OCI-LY3 (cell line): ENCODE results near the gene BRSK1.
"Not testable (repeated sequence)": the region's sequence is repeated elsewhere in the genome, so short reads cannot be mapped to it uniquely, and the experiment has no call there.

ENCODE experiments used
- H2AFZ ChIP-seq: fragments of 200-600, 300-600 bp; shearing (Covaris generic); 2 replicates; pipeline ENCODE4 v1.6.0; 2014; ENCODE audit warnings: antibody characterized with exemption, low read depth, low read length
- H3K27ac ChIP-seq: fragments of 200-600, 300-600 bp; sonication (generic); 2 replicates; pipeline ENCODE4 v1.5.1; 2014; ENCODE audit warnings: mild to moderate bottlenecking, low read length, moderate library complexity, mixed read lengths
- H3K27me3 ChIP-seq: fragments of 200-600, 300-600 bp; sonication (generic); 2 replicates; pipeline ENCODE4 v1.6.1; 2014; ENCODE audit warnings: low read depth, low read length, mixed read lengths
- H3K36me3 ChIP-seq: fragments of 200-600, 300-600 bp; sonication (generic); replicated peaks from 2 replicates; pipeline ENCODE3; 2014; ENCODE audit warnings: low read depth, low read length, mixed read lengths
- H3K4me1 ChIP-seq: fragments of 300-600, 200-600 bp; sonication (generic); 2 replicates; pipeline ENCODE4 v1.6.1; 2014; ENCODE audit warnings: low read length, mixed read lengths
- H3K4me2 ChIP-seq: fragments of 200-600, 300-600 bp; sonication (generic); 2 replicates; pipeline ENCODE4 v1.6.1; 2014; ENCODE audit warnings: low read length, mixed read lengths
- H3K4me3 ChIP-seq: fragments of 300-600, 200-600 bp; sonication (generic); 2 replicates; pipeline ENCODE4 v1.5.1; 2014; ENCODE audit warnings: antibody characterized with exemption, mild to moderate bottlenecking, low read length, moderate library complexity
- H3K79me2 ChIP-seq: fragments of 300-600, 200-600 bp; shearing (Covaris generic); 2 replicates; pipeline ENCODE4 v1.6.1; 2014; ENCODE audit warnings: mild to moderate bottlenecking, low read length, mixed read lengths
- H3K9ac ChIP-seq: fragments of 300-600, 200-600 bp; shearing (Covaris generic); 2 replicates; pipeline ENCODE4 v1.6.0; 2014; ENCODE audit warnings: mild to moderate bottlenecking, low read length, moderate library complexity
- H3K9me3 ChIP-seq: fragments of 200-600, 300-600 bp; shearing (Covaris generic); 2 replicates; pipeline ENCODE4 v1.6.1; 2014; ENCODE audit warnings: low read length, mixed read lengths; ENCODE audit not compliant: insufficient read depth
- H4K20me1 ChIP-seq: fragments of 200-600, 300-600 bp; sonication (generic); 2 replicates; pipeline ENCODE4 v1.6.1; 2016; ENCODE audit warnings: low read length, mixed read lengths; ENCODE audit not compliant: insufficient read depth
- EZH2phosphoT487 ChIP-seq: fragments of 200-600 bp; shearing (Covaris generic); IDR thresholded peaks from 2 replicates; pipeline ENCODE4 v1.6.1; 2018; ENCODE audit warnings: antibody characterized with exemption, mixed run types, low read depth
- TF ChIP-seq, protein P1 (sequence below): fragments of 200-600, 300-600 bp; sonication (generic); IDR thresholded peaks from 2 replicates; pipeline ENCODE4 v1.5.1; 2014; ENCODE audit warnings: antibody characterized with exemption, low read length, low read depth

BRSK1 gene

DNA sequence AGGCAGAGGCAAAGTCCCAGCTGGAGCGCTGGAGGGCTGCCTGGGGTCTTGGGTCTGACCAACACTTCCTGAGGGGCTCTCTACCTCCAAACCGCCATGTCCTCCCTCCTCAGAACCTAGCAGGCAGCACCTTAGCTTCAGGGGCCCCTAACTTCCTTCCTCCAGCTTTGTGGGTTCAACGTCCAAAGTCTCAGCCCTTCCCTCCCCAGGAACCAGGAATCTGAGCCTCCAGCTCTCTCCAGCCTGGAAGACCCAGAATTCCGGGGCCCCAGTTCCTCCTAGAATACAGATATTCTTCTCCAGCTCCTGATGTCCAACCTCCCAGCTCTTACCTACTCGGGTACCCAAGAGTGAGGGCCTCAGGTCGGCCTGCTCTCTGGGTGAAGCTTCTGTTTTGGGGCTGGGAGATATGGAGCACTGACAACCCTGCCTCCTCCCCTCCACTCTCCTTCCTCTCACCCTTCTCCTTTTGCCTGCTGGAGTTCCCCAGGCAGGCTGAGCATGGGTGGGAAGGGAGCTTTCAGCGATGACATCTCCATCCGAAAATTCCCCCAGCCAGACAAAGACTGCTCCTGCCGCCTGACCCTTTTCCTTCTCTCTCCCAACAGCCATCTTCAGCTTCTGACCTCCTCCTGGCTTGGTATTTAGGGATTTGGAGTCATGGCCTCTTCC, 37.8 kb downstream of the BRSK1 start:
- Histone ChIP-seq H3K79me2 (no peaks in the 10 kb centered on the region), H3K9ac (no peak overlapping the region), H3K36me3 (no peaks in the 10 kb centered on the region), H4K20me1 (no peaks in the 10 kb centered on the region), H2AFZ (no peak overlapping the region), H3K27me3 (no peaks in the 10 kb centered on the region), H3K27ac (no peak overlapping the region), H3K4me2 (no peak overlapping the region), H3K4me1 (peaks cover 6% of the 10 kb centered on the region; the same call in 1 of the 2 replicates), H3K9me3 (no peaks in the 10 kb centered on the region), H3K4me3 (no peak overlapping the region)
- TF ChIP-seq, protein P1, sequence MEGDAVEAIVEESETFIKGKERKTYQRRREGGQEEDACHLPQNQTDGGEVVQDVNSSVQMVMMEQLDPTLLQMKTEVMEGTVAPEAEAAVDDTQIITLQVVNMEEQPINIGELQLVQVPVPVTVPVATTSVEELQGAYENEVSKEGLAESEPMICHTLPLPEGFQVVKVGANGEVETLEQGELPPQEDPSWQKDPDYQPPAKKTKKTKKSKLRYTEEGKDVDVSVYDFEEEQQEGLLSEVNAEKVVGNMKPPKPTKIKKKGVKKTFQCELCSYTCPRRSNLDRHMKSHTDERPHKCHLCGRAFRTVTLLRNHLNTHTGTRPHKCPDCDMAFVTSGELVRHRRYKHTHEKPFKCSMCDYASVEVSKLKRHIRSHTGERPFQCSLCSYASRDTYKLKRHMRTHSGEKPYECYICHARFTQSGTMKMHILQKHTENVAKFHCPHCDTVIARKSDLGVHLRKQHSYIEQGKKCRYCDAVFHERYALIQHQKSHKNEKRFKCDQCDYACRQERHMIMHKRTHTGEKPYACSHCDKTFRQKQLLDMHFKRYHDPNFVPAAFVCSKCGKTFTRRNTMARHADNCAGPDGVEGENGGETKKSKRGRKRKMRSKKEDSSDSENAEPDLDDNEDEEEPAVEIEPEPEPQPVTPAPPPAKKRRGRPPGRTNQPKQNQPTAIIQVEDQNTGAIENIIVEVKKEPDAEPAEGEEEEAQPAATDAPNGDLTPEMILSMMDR = no peak
- TF ChIP-seq EZH2phosphoT487 = no peak

DNA sequence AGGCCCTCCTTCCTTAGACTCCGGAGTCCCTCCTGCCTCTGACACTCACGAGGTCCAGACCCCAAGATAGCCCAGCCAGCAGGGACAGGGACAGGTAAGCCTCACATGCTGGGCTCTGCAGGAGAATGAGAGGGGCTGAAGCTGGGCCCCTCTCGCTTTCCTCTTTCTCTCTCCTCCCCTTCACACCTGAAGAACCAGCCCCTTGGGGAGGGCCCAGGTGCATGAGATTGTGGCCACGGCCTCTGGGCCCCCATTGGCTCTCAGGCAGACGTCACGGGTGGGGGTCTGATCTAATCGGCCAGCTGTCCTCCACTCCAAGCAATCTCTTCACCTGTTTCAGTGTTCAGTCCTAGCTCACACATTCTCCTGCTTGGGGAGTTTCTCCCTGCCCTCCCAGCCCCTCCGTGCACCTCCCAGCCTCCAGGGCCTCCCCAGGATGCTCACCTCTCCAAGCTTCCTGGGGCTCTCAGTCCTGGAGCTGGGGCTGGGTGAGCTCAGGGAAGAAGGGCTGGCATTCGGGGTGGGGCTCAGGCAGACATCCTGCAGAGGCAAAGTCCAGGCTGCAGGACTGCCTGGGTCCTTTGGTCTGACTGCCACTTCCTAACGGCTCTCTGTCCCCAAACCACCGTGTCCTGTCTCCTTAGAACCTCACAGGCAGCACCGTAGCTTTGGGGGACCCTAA, 38.5 kb downstream of the BRSK1 start:
- H4K20me1 ChIP-seq = no peaks in the 10 kb centered on the region
- H3K27ac ChIP-seq = no peak overlapping the region
- no peak for TF ChIP-seq EZH2phosphoT487
- TF ChIP-seq, protein P1 = no peak
- H2AFZ ChIP-seq = no peak overlapping the region
- H3K4me1 ChIP-seq = peaks cover 6% of the 10 kb centered on the region; the same call in 1 of the 2 replicates
- H3K4me2 ChIP-seq = no peak overlapping the region
- no peaks in the 10 kb centered on the region for H3K79me2 ChIP-seq
- H3K27me3 ChIP-seq = no peaks in the 10 kb centered on the region
- no peak overlapping the region for H3K9ac ChIP-seq
- no peaks in the 10 kb centered on the region for H3K9me3 ChIP-seq
- no peaks in the 10 kb centered on the region for H3K36me3 ChIP-seq
- H3K4me3 ChIP-seq = no peak overlapping the region

DNA sequence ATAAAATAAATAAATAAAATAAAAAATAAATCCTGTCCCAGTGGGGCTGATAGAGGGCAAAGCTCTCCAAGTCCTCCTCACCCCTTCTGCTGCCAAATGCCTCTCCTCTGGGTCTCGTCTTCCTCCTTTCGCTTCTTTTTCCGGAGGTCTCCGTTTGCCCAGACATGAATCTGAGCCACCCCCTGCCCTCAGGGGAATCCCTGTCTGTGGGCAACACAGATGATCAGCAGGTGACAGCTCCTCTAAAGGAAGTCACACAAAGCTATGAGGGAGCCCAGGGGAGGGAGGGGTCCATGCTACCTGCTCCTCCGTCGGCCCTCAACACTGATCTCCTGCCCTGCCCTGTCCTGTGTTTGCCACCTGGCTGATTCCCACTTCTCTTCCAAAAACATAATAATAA, 40.9 kb downstream of the BRSK1 start:
- H3K27ac ChIP-seq = no peak overlapping the region
- H3K36me3 ChIP-seq = no peaks in the 10 kb centered on the region
- no peak overlapping the region for H3K4me3 ChIP-seq
- no peaks in the 10 kb centered on the region for H3K9me3 ChIP-seq
- no peak for TF ChIP-seq EZH2phosphoT487
- TF ChIP-seq, protein P1 = no peak
- H3K4me1 ChIP-seq = peaks cover 6% of the 10 kb centered on the region; the same call in 1 of the 2 replicates
- H2AFZ ChIP-seq = no peak overlapping the region
- H3K9ac ChIP-seq = no peak overlapping the region
- no peaks in the 10 kb centered on the region for H4K20me1 ChIP-seq
- no peaks in the 10 kb centered on the region for H3K27me3 ChIP-seq
- H3K79me2 ChIP-seq = no peaks in the 10 kb centered on the region
- no peak overlapping the region for H3K4me2 ChIP-seq

DNA sequence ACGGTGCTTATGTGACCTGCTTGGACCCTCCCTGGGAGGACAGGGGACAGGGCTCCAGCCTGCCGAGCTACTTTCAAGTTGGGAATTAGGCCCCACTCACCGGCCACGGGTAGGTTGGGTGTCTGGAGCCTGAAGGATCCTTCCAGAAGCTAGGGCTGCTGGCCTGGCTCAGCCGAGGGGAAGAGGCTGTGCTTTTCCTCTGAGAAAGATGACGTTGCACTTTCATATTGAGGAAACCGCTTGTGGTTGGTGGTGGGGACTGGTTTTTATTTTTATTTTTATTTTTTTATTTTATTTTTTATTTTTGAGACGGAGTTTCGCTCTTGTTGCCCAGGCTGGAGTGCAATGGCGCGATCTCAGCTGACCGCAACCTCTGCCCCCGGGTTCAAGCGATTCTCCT, 41.4 kb downstream of the BRSK1 start, which contains the start of gene TMEM150B:
TSS of gene TMEM150B (minus strand) at position 170 of the 400 bp plus-strand sequence. CDS start 4,305 bp downstream, outside the sequence.
- no peak within 1 kb of the TSS for H3K27ac ChIP-seq

DNA sequence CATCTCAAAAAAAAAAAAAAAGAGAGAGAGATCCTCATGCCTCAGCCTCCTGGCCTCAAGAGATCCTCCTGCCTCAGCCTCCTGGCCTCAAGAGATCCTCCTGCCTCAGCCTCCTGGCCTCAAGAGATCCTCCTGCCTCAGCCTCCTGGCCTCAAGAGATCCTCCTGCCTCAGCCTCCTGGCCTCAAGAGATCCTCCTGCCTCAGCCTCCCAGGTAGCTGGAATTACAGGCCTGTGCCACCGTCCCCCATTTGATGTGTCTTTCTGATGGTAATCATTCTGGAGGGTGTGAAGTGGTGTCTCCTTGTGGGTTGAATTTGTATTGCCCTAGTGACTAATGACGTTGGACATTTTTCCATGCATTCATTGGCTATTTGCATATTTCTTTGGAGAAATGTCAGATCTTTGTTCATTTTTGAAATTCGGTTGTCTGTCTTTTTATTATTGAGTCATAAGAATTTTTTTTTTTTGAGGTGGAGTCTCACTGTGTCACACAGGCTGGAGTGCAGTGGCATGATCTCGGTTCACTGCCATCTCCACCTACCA, 45.0 kb downstream of the BRSK1 start:
- not testable (repeated sequence) for H3K4me1 ChIP-seq, H3K27ac ChIP-seq, H3K9ac ChIP-seq, H3K4me3 ChIP-seq, H3K79me2 ChIP-seq, H4K20me1 ChIP-seq, H3K4me2 ChIP-seq, H2AFZ ChIP-seq, H3K36me3 ChIP-seq, H3K9me3 ChIP-seq, H3K27me3 ChIP-seq

More for the DNA sequence above, 41.4 kb downstream of the BRSK1 start, which contains the start of gene TMEM150B:
- Histone ChIP-seq H3K4me2 (no peak within 1 kb of the TSS), H3K9ac (no peak within 1 kb of the TSS), H3K36me3 (no peaks in the 10 kb centered on the region), H3K4me1 (peaks cover 6% of the 10 kb centered on the region; the same call in 1 of the 2 replicates), H3K27me3 (no peaks in the 10 kb centered on the region), H3K4me3 (no peak within 1 kb of the TSS), H2AFZ (peak within 1 kb of the TSS; percentile 67; the same call in 1 of the 2 replicates), H3K9me3 (no peaks in the 10 kb centered on the region), H3K79me2 (no peaks in the 10 kb centered on the region), H4K20me1 (no peaks in the 10 kb centered on the region)
- TF ChIP-seq EZH2phosphoT487 = no peak
- TF ChIP-seq, protein P1 = no peak

DNA sequence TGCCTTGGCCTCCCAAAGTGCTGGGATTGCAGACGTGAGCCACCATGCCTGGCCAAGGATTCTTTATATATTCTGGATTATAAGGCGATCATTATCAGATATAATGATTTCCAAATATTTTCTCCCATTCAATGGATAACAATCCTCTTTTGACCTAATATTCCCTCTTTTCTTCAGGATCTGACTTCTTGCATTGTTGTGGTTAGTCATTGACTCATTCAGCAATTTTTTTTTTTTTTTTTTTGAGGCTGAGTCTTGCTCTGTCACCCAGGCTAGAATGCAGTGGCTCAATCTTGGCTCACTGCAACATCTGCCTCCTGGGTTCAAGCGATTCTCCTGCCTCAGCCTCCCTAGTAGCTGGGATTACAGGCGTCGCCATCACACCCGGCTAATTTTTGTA, 46.0 kb downstream of the BRSK1 start:
- H3K27ac ChIP-seq = not testable (repeated sequence)

More for the DNA sequence above, 46.0 kb downstream of the BRSK1 start:
- H3K4me3 ChIP-seq, H3K9me3 ChIP-seq, H4K20me1 ChIP-seq, H3K79me2 ChIP-seq, H2AFZ ChIP-seq, H3K9ac ChIP-seq, H3K4me1 ChIP-seq, H3K36me3 ChIP-seq, H3K4me2 ChIP-seq: not testable (repeated sequence)
- peaks cover 12% of the 10 kb centered on the region; the same call in 1 of the 2 replicates for H3K27me3 ChIP-seq
